ENCODE data around the gene MDM2.
"Not testable (repeated sequence)": the region's sequence is repeated elsewhere in the genome, so short reads cannot be mapped to it uniquely, and the experiment has no call there.

The MDM2 gene

DNA sequence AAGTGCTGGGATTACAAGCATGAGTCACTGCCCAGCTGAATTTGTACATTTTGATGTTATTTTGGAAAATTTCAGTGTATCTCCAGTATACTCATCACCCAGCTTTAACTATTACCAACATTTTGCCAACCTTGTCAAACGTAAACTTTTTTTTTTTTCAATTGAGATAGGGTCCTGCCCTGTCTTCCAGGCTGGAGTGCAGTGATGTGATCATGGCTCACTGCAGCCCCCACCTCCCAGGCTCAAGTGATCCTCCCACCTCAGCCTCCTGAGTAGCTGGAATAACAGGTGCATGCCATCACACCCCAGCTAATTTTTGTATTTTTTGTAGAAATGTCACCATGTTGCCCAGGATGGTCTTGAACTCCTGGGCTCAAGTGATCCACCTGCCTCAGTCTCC is 29.2 kb downstream of the MDM2 start:
- no peak for DNase-seq (ENCODE audit: low spot score)
- H3K27ac Mint-ChIP-seq: no peak overlapping the region

DNA sequence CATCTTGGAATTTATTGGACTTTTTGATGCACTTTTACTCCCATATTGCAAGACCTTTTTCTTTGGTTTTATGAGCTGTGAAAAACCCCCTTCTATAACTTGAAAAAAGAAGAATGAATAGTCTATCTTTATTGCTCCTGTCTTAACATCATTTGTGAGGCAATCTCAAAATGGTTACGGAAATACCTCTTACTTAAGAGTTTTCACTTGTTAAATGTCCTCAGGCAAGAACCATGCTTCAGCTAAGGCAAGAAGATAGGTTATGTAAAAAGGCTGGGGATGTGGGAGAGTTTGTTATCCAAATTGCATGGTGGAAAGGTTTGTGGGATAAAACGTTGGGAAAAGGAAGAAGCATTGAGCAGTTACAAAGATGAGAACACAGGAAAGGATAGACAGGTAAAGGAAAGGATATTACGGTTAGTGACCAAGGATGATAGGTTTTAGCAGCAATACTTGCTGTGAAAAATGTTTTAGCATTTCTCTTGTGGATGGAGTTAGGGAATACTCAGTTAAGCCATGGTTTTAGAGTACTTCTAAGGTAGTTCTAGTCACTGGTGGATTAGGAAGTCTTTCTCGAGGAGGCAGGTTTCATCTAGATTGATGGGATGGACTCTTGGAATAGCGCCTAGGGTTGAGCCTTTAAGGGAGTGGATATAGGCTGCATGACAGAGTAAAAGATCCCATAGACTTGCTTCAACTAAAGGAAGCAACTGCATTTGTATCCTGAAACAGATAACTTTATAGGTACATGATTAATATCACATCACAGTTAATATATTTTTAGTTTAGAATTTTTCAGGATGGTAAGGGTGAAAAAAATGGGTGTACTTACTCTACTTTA is 30.3 kb downstream of the MDM2 start:
- Mint-ChIP-seq H3K4me1 (ENCODE audit: low read depth) (peaks cover 4% of the 10 kb centered on the region), H3K36me3 (ENCODE audit: low read depth) (peaks cover 65% of the 10 kb centered on the region), H3K4me3 (no peak overlapping the region), H3K27me3 (ENCODE audit: low read depth) (no peaks in the 10 kb centered on the region), H3K27ac (no peak overlapping the region), H3K9me3 (no peaks in the 10 kb centered on the region)
- no peak for DNase-seq (ENCODE audit: low spot score)

More for the DNA sequence above, 29.2 kb downstream of the MDM2 start:
- peaks cover 4% of the 10 kb centered on the region for H3K4me1 Mint-ChIP-seq (ENCODE audit: low read depth)
- no peaks in the 10 kb centered on the region for H3K27me3 Mint-ChIP-seq (ENCODE audit: low read depth)
- H3K9me3 Mint-ChIP-seq: no peaks in the 10 kb centered on the region
- no peak overlapping the region for H3K4me3 Mint-ChIP-seq
- H3K36me3 Mint-ChIP-seq (ENCODE audit: low read depth): peaks cover 65% of the 10 kb centered on the region

DNA sequence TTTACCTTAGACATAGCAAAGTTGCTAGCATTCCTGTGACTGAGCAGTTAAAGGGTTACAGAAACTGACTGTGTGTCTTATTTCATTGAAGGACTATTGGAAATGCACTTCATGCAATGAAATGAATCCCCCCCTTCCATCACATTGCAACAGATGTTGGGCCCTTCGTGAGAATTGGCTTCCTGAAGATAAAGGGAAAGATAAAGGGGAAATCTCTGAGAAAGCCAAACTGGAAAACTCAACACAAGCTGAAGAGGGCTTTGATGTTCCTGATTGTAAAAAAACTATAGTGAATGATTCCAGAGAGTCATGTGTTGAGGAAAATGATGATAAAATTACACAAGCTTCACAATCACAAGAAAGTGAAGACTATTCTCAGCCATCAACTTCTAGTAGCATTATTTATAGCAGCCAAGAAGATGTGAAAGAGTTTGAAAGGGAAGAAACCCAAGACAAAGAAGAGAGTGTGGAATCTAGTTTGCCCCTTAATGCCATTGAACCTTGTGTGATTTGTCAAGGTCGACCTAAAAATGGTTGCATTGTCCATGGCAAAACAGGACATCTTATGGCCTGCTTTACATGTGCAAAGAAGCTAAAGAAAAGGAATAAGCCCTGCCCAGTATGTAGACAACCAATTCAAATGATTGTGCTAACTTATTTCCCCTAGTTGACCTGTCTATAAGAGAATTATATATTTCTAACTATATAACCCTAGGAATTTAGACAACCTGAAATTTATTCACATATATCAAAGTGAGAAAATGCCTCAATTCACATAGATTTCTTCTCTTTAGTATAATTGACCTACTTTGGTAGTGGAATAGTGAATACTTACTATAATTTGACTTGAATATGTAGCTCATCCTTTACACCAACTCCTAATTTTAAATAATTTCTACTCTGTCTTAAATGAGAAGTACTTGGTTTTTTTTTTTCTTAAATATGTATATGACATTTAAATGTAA is 31.5 kb downstream of the MDM2 start:
- Mint-ChIP-seq H3K27ac (no peak overlapping the region), H3K4me3 (no peak overlapping the region), H3K9me3 (no peaks in the 10 kb centered on the region), H3K36me3 (ENCODE audit: low read depth) (peaks cover 68% of the 10 kb centered on the region), H3K4me1 (ENCODE audit: low read depth) (peaks cover 4% of the 10 kb centered on the region), H3K27me3 (ENCODE audit: low read depth) (no peaks in the 10 kb centered on the region)
- DNase-seq (ENCODE audit: low spot score): no peak

DNA sequence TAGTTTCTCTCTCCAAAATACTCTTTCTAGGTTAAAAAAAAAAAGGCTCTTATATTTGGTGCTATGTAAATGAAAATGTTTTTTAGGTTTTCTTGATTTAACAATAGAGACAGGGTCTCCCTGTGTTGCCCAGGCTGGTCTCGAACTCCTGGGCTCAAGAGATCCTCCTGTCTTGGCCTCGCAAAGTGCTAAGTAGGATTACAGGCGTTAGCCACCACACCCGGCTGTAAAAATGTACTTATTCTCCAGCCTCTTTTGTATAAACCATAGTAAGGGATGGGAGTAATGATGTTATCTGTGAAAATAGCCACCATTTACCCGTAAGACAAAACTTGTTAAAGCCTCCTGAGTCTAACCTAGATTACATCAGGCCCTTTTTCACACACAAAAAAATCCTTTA is 33.2 kb downstream of the MDM2 start:
- not testable (repeated sequence) for H3K9me3 Mint-ChIP-seq; H3K4me3 Mint-ChIP-seq; DNase-seq (ENCODE audit: low spot score); H3K27ac Mint-ChIP-seq; H3K27me3 Mint-ChIP-seq (ENCODE audit: low read depth); H3K4me1 Mint-ChIP-seq (ENCODE audit: low read depth)
- H3K36me3 Mint-ChIP-seq (ENCODE audit: low read depth): peaks cover 62% of the 10 kb centered on the region

DNA sequence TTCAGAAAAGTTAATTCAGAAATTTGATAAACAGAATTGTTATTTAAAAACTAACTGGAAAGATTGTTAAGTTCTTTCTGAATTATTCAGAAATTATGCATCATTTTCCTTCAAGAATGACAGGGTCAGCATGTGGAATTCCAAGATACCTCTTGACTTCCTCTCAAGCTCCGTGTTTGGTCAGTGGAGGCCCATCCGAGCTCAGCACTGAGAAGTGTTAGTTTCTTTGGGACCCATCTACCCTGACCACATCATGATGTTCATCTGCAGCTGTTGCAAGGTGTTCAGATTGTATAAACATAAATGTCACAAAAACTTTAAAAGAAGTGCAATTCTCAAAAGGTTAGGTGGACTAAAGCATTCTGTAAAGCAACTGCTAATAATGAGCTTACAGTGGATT is 33.7 kb downstream of the MDM2 start:
- peaks cover 57% of the 10 kb centered on the region for H3K36me3 Mint-ChIP-seq (ENCODE audit: low read depth)
- DNase-seq (ENCODE audit: low spot score): no peak
- H3K4me3 Mint-ChIP-seq: no peak overlapping the region
- H3K27ac Mint-ChIP-seq: no peak overlapping the region
- H3K9me3 Mint-ChIP-seq: no peaks in the 10 kb centered on the region
- no peaks in the 10 kb centered on the region for H3K27me3 Mint-ChIP-seq (ENCODE audit: low read depth)
- H3K4me1 Mint-ChIP-seq (ENCODE audit: low read depth): peaks cover 4% of the 10 kb centered on the region

DNA sequence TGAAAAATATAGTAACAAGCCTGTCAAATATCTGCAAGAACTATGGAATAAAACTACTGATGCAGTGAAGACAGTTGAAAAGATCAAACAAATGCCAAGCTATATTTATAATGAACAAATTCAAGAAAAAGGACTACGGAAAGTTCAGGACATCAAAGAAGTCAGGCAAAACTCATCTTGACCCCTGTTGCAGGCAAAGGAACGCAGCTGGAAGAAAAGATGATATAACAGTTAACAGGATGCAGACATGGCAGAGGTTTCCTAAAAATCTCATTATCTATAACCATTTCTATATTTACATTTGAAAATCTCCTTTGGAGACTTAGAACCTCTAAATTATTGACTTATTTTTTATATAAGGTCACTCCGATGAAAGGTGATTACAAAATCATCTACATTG is 34.1 kb downstream of the MDM2 start:
- Mint-ChIP-seq H3K9me3 (no peaks in the 10 kb centered on the region), H3K36me3 (ENCODE audit: low read depth) (peaks cover 55% of the 10 kb centered on the region), H3K27ac (no peak overlapping the region), H3K4me1 (ENCODE audit: low read depth) (peaks cover 4% of the 10 kb centered on the region), H3K4me3 (no peak overlapping the region), H3K27me3 (ENCODE audit: low read depth) (no peaks in the 10 kb centered on the region)
- no peak for DNase-seq (ENCODE audit: low spot score)

DNA sequence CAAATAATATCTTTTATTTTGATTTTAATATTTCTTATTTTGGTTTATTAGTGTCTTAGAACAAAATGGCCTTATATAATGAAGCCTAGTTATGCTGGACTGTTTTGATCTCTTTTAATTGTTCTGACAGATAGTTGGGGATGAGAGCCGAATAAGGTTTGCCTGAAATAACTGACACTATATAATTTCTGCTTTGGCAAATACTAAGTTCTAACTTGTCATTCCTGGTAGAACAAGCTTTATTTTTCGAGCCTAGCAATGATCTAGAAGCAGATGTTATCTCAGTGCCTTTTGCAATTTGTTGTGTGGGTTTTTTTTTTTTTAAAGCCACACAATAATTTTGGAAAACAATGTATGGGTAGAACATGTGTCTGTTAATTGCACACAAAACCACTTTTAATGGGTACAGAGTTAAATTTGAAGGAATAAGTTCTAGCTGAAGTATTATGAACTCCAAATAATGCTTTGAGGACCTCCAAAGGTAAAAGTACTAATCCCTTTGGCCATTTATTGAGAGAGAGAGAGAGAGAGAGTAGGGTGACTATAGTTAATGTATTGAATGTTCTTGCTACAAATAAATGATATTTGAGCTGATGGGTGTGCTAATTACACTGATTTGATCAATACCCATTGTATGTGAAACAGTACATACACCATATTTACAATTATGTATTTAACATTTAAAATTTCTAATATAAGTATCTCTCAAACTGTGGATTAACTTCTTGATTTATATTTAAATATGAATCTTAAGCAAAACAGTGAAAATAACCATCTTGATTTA is 35.0 kb downstream of the MDM2 start:
- H3K4me3 Mint-ChIP-seq: no peak overlapping the region
- DNase-seq (ENCODE audit: low spot score): no peak
- H3K36me3 Mint-ChIP-seq (ENCODE audit: low read depth): peaks cover 50% of the 10 kb centered on the region
- H3K27me3 Mint-ChIP-seq (ENCODE audit: low read depth): no peaks in the 10 kb centered on the region
- H3K27ac Mint-ChIP-seq: no peak overlapping the region
- H3K4me1 Mint-ChIP-seq (ENCODE audit: low read depth): peaks cover 3% of the 10 kb centered on the region
- H3K9me3 Mint-ChIP-seq: no peaks in the 10 kb centered on the region

DNA sequence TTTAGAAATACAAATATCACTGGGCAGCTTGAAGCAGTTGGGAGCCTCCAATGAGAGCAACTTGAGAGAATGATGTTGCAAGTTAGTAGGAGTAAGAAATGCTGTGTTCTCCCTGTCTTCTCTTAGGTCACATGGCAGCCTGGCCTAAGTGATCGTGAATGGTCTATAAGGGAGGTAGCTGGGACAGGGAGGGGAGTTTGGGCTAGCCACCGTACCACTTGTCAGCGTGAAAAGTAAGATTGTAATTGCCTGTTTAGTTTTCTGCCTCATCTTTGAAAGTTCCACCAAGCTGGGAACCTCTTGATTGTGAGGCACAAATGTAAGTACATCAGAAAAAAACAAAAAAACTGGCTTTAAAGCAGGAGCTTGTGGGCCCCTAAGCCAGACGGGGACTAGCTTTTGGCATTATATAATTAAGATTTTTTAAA is 36.4 kb downstream of the MDM2 start:
- no peak overlapping the region for H3K4me3 Mint-ChIP-seq
- peaks cover 40% of the 10 kb centered on the region for H3K36me3 Mint-ChIP-seq (ENCODE audit: low read depth)
- H3K4me1 Mint-ChIP-seq (ENCODE audit: low read depth): peaks cover 1% of the 10 kb centered on the region
- H3K27ac Mint-ChIP-seq: no peak overlapping the region
- H3K27me3 Mint-ChIP-seq (ENCODE audit: low read depth): no peaks in the 10 kb centered on the region
- no peak for DNase-seq (ENCODE audit: low spot score)
- H3K9me3 Mint-ChIP-seq: no peaks in the 10 kb centered on the region

DNA sequence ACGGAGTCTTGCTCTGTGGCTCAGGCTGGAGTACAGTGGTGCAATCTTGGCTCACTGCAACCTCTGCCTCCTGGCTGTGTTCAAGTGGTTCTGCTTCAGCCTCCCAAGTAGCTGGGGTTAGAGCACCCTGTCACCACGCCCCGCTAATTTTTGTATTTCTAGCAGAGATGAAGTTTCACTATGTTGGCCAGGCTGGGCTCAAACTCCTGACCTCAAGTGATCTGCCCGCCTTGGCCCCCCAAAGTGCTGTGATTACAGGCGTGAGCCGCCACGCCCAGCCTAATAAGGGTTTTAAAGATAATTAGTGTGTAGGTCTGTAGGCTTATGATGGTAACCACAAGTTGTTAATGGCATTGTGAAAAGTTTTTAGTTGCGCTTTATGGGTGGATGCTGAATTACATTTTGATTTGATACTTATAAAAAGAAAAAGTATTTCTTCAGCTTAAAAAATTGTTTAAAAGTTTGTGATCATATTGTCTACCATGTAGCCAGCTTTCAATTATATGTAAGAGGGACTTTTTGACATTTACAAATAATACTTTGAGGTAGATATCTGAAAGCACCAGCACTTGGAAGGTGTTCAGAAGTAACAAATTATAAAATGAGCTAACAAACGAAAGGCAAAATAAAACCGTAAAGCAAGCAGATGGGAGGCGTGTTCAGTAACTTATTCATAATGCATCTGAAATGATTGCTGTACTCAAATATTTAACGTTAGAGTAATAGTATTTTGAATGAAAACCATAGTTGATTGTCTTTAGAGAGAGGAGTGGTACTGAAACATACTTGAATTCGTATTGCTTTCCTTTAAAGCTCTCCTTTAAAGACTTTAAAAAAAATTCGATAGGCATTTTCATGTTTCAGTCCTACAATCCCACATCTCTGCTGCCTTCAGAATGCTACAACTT is 37.1 kb downstream of the MDM2 start:
- Mint-ChIP-seq H3K4me3 (no peak overlapping the region), H3K27me3 (ENCODE audit: low read depth) (no peaks in the 10 kb centered on the region), H3K36me3 (ENCODE audit: low read depth) (peaks cover 37% of the 10 kb centered on the region), H3K4me1 (ENCODE audit: low read depth) (peaks cover 1% of the 10 kb centered on the region), H3K27ac (no peak overlapping the region), H3K9me3 (no peaks in the 10 kb centered on the region)
- DNase-seq (ENCODE audit: low spot score): no peak

DNA sequence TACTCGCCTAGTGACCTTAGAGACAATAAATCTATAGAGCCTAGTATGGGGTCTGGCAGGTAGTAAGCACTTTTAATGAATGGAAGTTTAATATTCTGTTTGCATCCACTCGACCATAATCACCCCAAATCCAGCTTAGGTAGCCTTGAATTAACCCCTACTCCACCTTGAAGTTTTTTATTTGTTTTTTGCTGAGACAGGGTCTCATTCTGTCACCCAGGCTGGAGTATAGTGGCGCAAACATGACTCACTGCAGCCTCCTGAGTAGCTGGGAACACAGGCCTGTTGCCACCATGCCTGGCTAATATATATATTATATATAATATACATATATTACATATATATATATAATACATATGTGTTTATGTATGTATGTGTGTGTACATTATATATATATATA is 38.8 kb downstream of the MDM2 start:
- Mint-ChIP-seq H3K36me3 (ENCODE audit: low read depth) (peaks cover 22% of the 10 kb centered on the region), H3K27ac (no peak overlapping the region), H3K4me3 (no peak overlapping the region), H3K4me1 (ENCODE audit: low read depth) (peaks cover 1% of the 10 kb centered on the region), H3K9me3 (no peaks in the 10 kb centered on the region), H3K27me3 (ENCODE audit: low read depth) (no peaks in the 10 kb centered on the region)
- DNase-seq (ENCODE audit: low spot score): no peak

DNA sequence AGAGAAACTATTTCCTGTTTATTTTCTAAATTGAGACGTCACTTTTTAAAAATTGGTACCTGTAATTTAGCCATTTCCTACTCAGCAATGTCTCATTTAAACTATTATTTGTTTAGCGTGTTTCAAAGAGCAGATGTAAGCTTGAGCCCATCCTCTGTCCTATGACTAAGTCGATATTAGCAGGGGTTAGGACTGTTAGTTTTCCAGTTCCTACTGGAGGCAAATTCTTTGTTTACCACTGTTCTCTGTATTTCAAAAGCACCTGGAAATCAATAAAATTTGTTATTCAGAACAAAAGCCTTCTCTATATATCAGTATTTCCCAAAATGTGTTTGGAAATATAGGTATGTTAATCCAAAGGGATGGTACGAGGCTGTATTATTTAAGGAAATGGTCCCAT is 42.4 kb downstream of the MDM2 start:
- Mint-ChIP-seq H3K9me3 (no peaks in the 10 kb centered on the region), H3K36me3 (ENCODE audit: low read depth) (peaks cover 6% of the 10 kb centered on the region), H3K4me1 (ENCODE audit: low read depth) (peaks cover 1% of the 10 kb centered on the region), H3K27ac (no peak overlapping the region), H3K4me3 (no peak overlapping the region), H3K27me3 (ENCODE audit: low read depth) (no peaks in the 10 kb centered on the region)
- no peak for DNase-seq (ENCODE audit: low spot score)

DNA sequence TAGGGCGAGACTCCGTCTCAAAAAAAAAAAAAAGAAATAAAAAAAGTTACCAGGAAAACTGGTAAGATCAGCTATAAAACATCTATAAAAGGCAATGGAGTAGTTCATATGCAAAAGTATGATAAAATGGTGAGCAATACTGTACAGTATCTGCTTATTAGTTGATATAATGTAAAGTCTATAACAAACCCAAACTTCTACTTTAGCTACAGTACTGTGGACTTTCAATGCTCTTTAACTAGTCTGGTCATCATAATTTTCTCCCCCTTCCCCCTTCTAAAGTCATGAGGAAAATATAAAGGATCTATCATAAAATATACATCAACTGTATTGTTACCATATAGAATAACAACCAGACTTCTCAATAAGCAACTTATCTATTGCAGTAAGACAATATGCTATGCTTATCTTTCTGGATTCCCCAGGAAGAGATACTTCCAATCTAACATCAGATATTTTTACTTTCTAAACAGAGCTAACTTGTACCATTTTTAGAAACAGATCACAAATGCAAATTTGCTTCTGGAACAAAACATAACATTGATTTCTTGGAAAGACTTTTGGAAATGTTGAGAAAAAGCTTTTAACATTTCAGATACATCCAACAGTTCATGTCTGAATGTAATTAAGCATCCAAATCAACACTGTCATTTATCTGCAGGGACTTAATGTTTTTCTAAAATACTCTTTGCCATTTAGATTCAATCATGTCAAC is 43.8 kb downstream of the MDM2 start:
- H3K4me3 Mint-ChIP-seq: no peak overlapping the region

More for the DNA sequence above, 43.8 kb downstream of the MDM2 start:
- Mint-ChIP-seq H3K9me3 (no peaks in the 10 kb centered on the region), H3K27ac (no peak overlapping the region), H3K36me3 (ENCODE audit: low read depth) (peaks cover 12% of the 10 kb centered on the region), H3K4me1 (ENCODE audit: low read depth) (peaks cover 1% of the 10 kb centered on the region), H3K27me3 (ENCODE audit: low read depth) (no peaks in the 10 kb centered on the region)
- DNase-seq (ENCODE audit: low spot score): no peak

Measured in T-helper 2 cell treated with Interferon-gamma antibody and Interleukin-4, amounts not matched to agents 5 μg/mL and 100 μg/mL, for 36 hours (primary cell).